ENCODE data around the gene KIF16B.

Gene KIF16B

GRCh38 chr20:16433293-16433580 lies 140.0 kb downstream of the KIF16B start:
- DNase-seq (ENCODE audit: low read depth): no peak

- DNase-seq (ENCODE audit: low read depth): no peak
Observed at GRCh38 chr20:16432466-16433292, 140.6 kb downstream of the KIF16B start.

GRCh38 chr20:16428112-16428511 lies 145.1 kb downstream of the KIF16B start:
- DNase-seq (ENCODE audit: low read depth): no peak

- no peak for DNase-seq (ENCODE audit: low read depth)
Observed at GRCh38 chr20:16427571-16427970, 145.7 kb downstream of the KIF16B start.

GRCh38 chr20:16424780-16425179 lies 148.5 kb downstream of the KIF16B start:
- DNase-seq (ENCODE audit: low read depth): no peak

GRCh38 chr20:16423311-16424212 lies 149.7 kb downstream of the KIF16B start:
- DNase-seq (ENCODE audit: low read depth): no peak

GRCh38 chr20:16419138-16419715 lies 154.0 kb downstream of the KIF16B start:
- DNase-seq (ENCODE audit: low read depth): no peak

- DNase-seq (ENCODE audit: low read depth): no peak
Observed at GRCh38 chr20:16418616-16419015, 154.6 kb downstream of the KIF16B start.

GRCh38 chr20:16417001-16417400 lies 156.2 kb downstream of the KIF16B start:
- DNase-seq (ENCODE audit: low read depth): no peak

- DNase-seq (ENCODE audit: low read depth): peak; percentile 10
Observed at GRCh38 chr20:16415071-16416053, 157.9 kb downstream of the KIF16B start.

- peak; percentile 7 for DNase-seq (ENCODE audit: low read depth)
Observed at GRCh38 chr20:16412906-16413305, 160.3 kb downstream of the KIF16B start.

GRCh38 chr20:16411361-16411760 lies 161.9 kb downstream of the KIF16B start:
- no peak for DNase-seq (ENCODE audit: low read depth)

GRCh38 chr20:16410626-16411025 lies 162.6 kb downstream of the KIF16B start:
- no peak for DNase-seq (ENCODE audit: low read depth)

- no peak for DNase-seq (ENCODE audit: low read depth)
Observed at GRCh38 chr20:16408981-16409380, 164.3 kb downstream of the KIF16B start.

- DNase-seq (ENCODE audit: low read depth): no peak
Observed at GRCh38 chr20:16407251-16408067, 165.8 kb downstream of the KIF16B start.

- DNase-seq (ENCODE audit: low read depth): no peak
Observed at GRCh38 chr20:16405254-16405653, 168.0 kb downstream of the KIF16B start.

- no peak for DNase-seq (ENCODE audit: low read depth)
Observed at GRCh38 chr20:16404640-16405039, 168.6 kb downstream of the KIF16B start.

GRCh38 chr20:16404171-16404570 lies 169.1 kb downstream of the KIF16B start:
- DNase-seq (ENCODE audit: low read depth): no peak

- DNase-seq (ENCODE audit: low read depth): no peak
Observed at GRCh38 chr20:16400234-16400633, 173.0 kb downstream of the KIF16B start.

GRCh38 chr20:16399801-16400200 lies 173.4 kb downstream of the KIF16B start:
- DNase-seq (ENCODE audit: low read depth): no peak

- peak; percentile 12 for DNase-seq (ENCODE audit: low read depth)
Observed at GRCh38 chr20:16397086-16397485, 176.2 kb downstream of the KIF16B start.
